ENCODE data around the gene INAFM2. TPM values are rescaled to one million over a fixed set of nuclear protein-coding genes. Genes with fewer than 3 reads are reported as not detected.

INAFM2 gene
- polyA plus RNA-seq, 2 donors = 6.4 to 7.0 TPM

DNA sequence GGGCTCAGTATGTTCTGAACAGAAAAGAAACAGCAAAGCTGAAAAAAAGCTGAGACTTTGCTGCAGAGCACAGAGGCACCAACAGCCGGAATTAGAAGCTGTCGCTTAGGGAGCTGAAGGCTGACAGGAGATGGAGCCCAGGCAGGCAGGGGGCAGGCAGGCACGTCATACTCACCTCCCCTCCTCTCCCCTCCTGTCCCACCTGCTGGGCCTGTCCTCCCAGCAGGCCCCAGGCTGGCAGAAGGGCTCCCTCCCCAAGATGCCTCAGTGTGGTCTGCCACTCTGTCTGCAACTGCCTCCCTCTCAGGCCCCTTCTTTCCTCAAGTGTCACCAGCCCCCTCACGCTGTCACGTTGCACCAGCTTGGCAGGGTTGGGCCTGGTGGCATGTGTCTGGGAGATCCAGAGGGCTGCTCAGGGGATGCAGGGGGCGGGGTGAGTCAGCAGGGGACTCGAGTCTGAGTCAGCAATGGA is 37.4 kb upstream of the INAFM2 start:
- Histone ChIP-seq H3K4me1 (ENCODE audit: control insufficient read depth in 2 of 2, insufficient read depth in 2 of 2, low read length in 1 of 2) (peaks cover 10 to 19% of the 10 kb centered on the region in 2 donors), H3K27me3 (ENCODE audit: control insufficient read depth in 1 of 2, insufficient read depth in 2 of 2, low read length in 2 of 2) (peaks cover 0 to 9% of the 10 kb centered on the region in 2 donors), H3K4me3 (ENCODE audit: low read depth in 1 of 2, low read length in 2 of 2) (no peak overlapping the region), H3K9me3 (ENCODE audit: control insufficient read depth in 2 of 2, insufficient read depth in 1 of 2, low read depth in 1 of 2, low read length in 1 of 2) (no peaks in the 10 kb centered on the region), H3K27ac (ENCODE audit: low read depth in 2 of 2, low read length in 1 of 2) (no peak overlapping the region), H3K36me3 (ENCODE audit: control insufficient read depth in 2 of 2, insufficient read depth in 2 of 2, low read length in 1 of 2) (no peaks in the 10 kb centered on the region)
- 87 to 88% methylated on average over 7 of the region's 7 CpGs for WGBS, 2 donors

GRCh38 chr15:40286794-40287193 is 36.7 kb upstream of the INAFM2 start:
- Histone ChIP-seq H3K36me3 (ENCODE audit: control insufficient read depth in 2 of 2, insufficient read depth in 2 of 2, low read length in 1 of 2) (no peaks in the 10 kb centered on the region), H3K27ac (ENCODE audit: low read depth in 2 of 2, low read length in 1 of 2) (no peak overlapping the region), H3K4me3 (ENCODE audit: low read depth in 1 of 2, low read length in 2 of 2) (no peak overlapping the region), H3K27me3 (ENCODE audit: control insufficient read depth in 1 of 2, insufficient read depth in 2 of 2, low read length in 2 of 2) (peaks cover 0 to 7% of the 10 kb centered on the region in 2 donors), H3K9me3 (ENCODE audit: control insufficient read depth in 2 of 2, insufficient read depth in 1 of 2, low read depth in 1 of 2, low read length in 1 of 2) (no peaks in the 10 kb centered on the region), H3K4me1 (ENCODE audit: control insufficient read depth in 2 of 2, insufficient read depth in 2 of 2, low read length in 1 of 2) (peaks cover 5 to 15% of the 10 kb centered on the region in 2 donors)
- WGBS, 2 donors = 81 to 84% methylated on average over 7 of the region's 7 CpGs

DNA sequence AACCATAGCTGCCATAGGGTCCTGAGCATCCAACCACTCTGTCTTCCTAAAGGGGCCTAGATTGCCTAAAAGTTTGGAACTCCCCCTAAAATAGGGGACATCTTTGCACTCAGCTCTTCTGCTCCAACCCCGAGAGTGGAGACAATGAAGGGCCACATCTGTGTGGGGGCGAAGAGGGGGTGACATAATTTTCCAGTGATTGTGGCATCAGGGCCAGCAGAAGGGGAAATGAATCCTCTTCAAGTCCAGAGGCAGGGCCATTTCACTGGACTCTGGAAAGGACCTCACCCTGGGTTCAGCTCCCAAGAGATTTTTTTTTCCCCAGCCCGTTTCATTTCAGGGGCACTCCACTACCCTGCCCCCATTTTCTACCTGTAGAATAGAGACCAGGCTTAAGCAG is 36.0 kb upstream of the INAFM2 start:
- Histone ChIP-seq H3K9me3 (ENCODE audit: control insufficient read depth in 2 of 2, insufficient read depth in 1 of 2, low read depth in 1 of 2, low read length in 1 of 2) (no peaks in the 10 kb centered on the region), H3K27me3 (ENCODE audit: control insufficient read depth in 1 of 2, insufficient read depth in 2 of 2, low read length in 2 of 2) (peaks cover 0 to 7% of the 10 kb centered on the region in 2 donors), H3K27ac (ENCODE audit: low read depth in 2 of 2, low read length in 1 of 2) (no peak overlapping the region)

DNA sequence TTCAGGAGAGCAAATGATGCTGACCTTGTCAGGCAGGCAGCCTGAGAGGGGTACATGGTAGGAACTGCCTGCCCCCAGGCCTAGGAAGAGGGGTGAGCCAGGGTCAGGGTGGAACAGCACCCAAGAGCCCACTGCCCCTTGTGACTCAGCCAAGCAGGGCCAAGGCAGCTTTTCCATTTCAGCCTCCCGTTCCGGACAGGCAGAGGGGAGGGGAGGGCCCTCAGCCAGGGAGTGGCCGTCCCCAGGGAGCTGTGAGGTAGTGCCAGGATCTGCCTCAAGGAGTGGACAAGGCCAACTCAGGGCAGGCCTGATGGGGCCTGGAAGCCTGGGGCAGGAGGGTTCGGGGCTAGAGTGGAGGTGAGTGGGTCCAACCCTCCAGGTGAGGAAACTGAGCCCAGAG is 35.5 kb upstream of the INAFM2 start:
- H3K27ac ChIP-seq (ENCODE audit: low read depth in 2 of 2, low read length in 1 of 2) = no peak overlapping the region
- H3K36me3 ChIP-seq (ENCODE audit: control insufficient read depth in 2 of 2, insufficient read depth in 2 of 2, low read length in 1 of 2) = no peaks in the 10 kb centered on the region
- no peak overlapping the region for H3K4me3 ChIP-seq (ENCODE audit: low read depth in 1 of 2, low read length in 2 of 2)
- 81 to 85% methylated on average over 4 of the region's 4 CpGs for WGBS, 2 donors
- no peaks in the 10 kb centered on the region for H3K9me3 ChIP-seq (ENCODE audit: control insufficient read depth in 2 of 2, insufficient read depth in 1 of 2, low read depth in 1 of 2, low read length in 1 of 2)
- peaks cover 0 to 7% of the 10 kb centered on the region in 2 donors for H3K27me3 ChIP-seq (ENCODE audit: control insufficient read depth in 1 of 2, insufficient read depth in 2 of 2, low read length in 2 of 2)
- peaks cover 0 to 5% of the 10 kb centered on the region in 2 donors for H3K4me1 ChIP-seq (ENCODE audit: control insufficient read depth in 2 of 2, insufficient read depth in 2 of 2, low read length in 1 of 2)

More for the DNA sequence above, 36.0 kb upstream of the INAFM2 start:
- Histone ChIP-seq H3K36me3 (ENCODE audit: control insufficient read depth in 2 of 2, insufficient read depth in 2 of 2, low read length in 1 of 2) (no peaks in the 10 kb centered on the region), H3K4me3 (ENCODE audit: low read depth in 1 of 2, low read length in 2 of 2) (no peak overlapping the region), H3K4me1 (ENCODE audit: control insufficient read depth in 2 of 2, insufficient read depth in 2 of 2, low read length in 1 of 2) (peaks cover 0 to 9% of the 10 kb centered on the region in 2 donors)
- 89 to 92% methylated on average over 3 of the region's 3 CpGs for WGBS, 2 donors

- WGBS, 2 donors = 61 to 69% methylated on average over 6 of the region's 6 CpGs
- no peaks in the 10 kb centered on the region for H3K9me3 ChIP-seq (ENCODE audit: control insufficient read depth in 2 of 2, insufficient read depth in 1 of 2, low read depth in 1 of 2, low read length in 1 of 2)
- no peak overlapping the region for H3K27ac ChIP-seq (ENCODE audit: low read depth in 2 of 2, low read length in 1 of 2)
- no peaks in the 10 kb centered on the region for H3K27me3 ChIP-seq (ENCODE audit: control insufficient read depth in 1 of 2, insufficient read depth in 2 of 2, low read length in 2 of 2)
- no peak overlapping the region for H3K4me3 ChIP-seq (ENCODE audit: low read depth in 1 of 2, low read length in 2 of 2)
- no peaks in the 10 kb centered on the region for H3K36me3 ChIP-seq (ENCODE audit: control insufficient read depth in 2 of 2, insufficient read depth in 2 of 2, low read length in 1 of 2)
- peaks cover 0 to 3% of the 10 kb centered on the region in 2 donors for H3K4me1 ChIP-seq (ENCODE audit: control insufficient read depth in 2 of 2, insufficient read depth in 2 of 2, low read length in 1 of 2)
Measured at GRCh38 chr15:40289140-40289775, 34.2 kb upstream of the INAFM2 start.

DNA sequence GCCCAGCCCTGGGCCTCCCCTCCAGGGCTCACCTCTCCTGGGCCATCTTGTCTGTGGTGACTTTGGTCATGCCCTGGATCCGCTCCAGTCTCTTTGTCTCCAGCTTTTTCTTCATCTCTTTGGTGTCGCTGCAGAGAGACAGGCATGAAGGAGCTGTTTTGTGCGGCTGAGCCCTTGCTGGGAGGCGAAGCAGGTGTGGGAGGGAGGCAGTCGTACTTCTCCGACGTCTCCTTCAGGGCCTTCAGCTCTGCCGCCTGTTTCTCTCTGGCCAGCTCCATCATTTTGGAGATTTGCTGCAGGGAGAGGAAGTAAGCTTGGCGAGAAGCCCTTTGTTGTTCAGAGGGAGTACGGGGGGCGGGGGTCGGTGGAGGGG is 33.0 kb upstream of the INAFM2 start:
- Histone ChIP-seq H3K36me3 (ENCODE audit: control insufficient read depth in 2 of 2, insufficient read depth in 2 of 2, low read length in 1 of 2) (no peaks in the 10 kb centered on the region), H3K9me3 (ENCODE audit: control insufficient read depth in 2 of 2, insufficient read depth in 1 of 2, low read depth in 1 of 2, low read length in 1 of 2) (no peaks in the 10 kb centered on the region), H3K27me3 (ENCODE audit: control insufficient read depth in 1 of 2, insufficient read depth in 2 of 2, low read length in 2 of 2) (no peaks in the 10 kb centered on the region), H3K4me3 (ENCODE audit: low read depth in 1 of 2, low read length in 2 of 2) (no peak overlapping the region), H3K4me1 (ENCODE audit: control insufficient read depth in 2 of 2, insufficient read depth in 2 of 2, low read length in 1 of 2) (peaks cover 0 to 3% of the 10 kb centered on the region in 2 donors), H3K27ac (ENCODE audit: low read depth in 2 of 2, low read length in 1 of 2) (no peak overlapping the region)
- 42 to 45% methylated on average over 12 of the region's 12 CpGs for WGBS, 2 donors

GRCh38 chr15:40290918-40291574 is 32.4 kb upstream of the INAFM2 start:
- 20% methylated on average over 47 to 68 of the region's 68 CpGs for WGBS, 2 donors
- Histone ChIP-seq H3K27me3 (ENCODE audit: control insufficient read depth in 1 of 2, insufficient read depth in 2 of 2, low read length in 2 of 2) (no peaks in the 10 kb centered on the region), H3K9me3 (ENCODE audit: control insufficient read depth in 2 of 2, insufficient read depth in 1 of 2, low read depth in 1 of 2, low read length in 1 of 2) (no peaks in the 10 kb centered on the region), H3K36me3 (ENCODE audit: control insufficient read depth in 2 of 2, insufficient read depth in 2 of 2, low read length in 1 of 2) (no peaks in the 10 kb centered on the region), H3K27ac (ENCODE audit: low read depth in 2 of 2, low read length in 1 of 2) (no peak overlapping the region), H3K4me1 (ENCODE audit: control insufficient read depth in 2 of 2, insufficient read depth in 2 of 2, low read length in 1 of 2) (peaks cover 0 to 3% of the 10 kb centered on the region in 2 donors), H3K4me3 (ENCODE audit: low read depth in 1 of 2, low read length in 2 of 2) (peak overlapping the region; percentile 24 to 26)

DNA sequence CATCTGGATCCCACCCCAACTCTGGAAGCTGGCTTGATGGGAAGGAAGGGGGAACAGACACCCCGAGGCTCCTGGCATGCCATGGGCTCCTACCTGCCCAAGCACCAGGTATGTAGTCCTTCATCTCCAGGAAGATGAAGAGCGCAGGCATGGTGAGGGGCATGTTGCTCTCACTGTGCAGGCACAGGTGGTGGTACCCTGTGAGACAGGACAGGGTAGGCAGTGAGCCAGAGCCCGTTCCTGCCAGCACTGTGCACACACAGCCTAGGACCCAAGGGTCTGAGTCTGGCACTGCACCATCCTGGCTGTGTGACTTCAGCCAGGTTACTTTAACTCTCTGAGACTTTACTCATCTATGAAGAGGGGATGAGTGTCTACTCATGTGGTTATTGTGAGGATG is 31.2 kb upstream of the INAFM2 start:
- Histone ChIP-seq H3K27ac (ENCODE audit: low read depth in 2 of 2, low read length in 1 of 2) (no peak overlapping the region), H3K4me1 (ENCODE audit: control insufficient read depth in 2 of 2, insufficient read depth in 2 of 2, low read length in 1 of 2) (peaks cover 0 to 3% of the 10 kb centered on the region in 2 donors), H3K36me3 (ENCODE audit: control insufficient read depth in 2 of 2, insufficient read depth in 2 of 2, low read length in 1 of 2) (no peaks in the 10 kb centered on the region), H3K27me3 (ENCODE audit: control insufficient read depth in 1 of 2, insufficient read depth in 2 of 2, low read length in 2 of 2) (no peaks in the 10 kb centered on the region), H3K9me3 (ENCODE audit: control insufficient read depth in 2 of 2, insufficient read depth in 1 of 2, low read depth in 1 of 2, low read length in 1 of 2) (no peaks in the 10 kb centered on the region), H3K4me3 (ENCODE audit: low read depth in 1 of 2, low read length in 2 of 2) (no peak overlapping the region)
- WGBS, 2 donors = 80 to 83% methylated on average over 3 of the region's 3 CpGs

- Histone ChIP-seq H3K9me3 (ENCODE audit: control insufficient read depth in 2 of 2, insufficient read depth in 1 of 2, low read depth in 1 of 2, low read length in 1 of 2) (no peaks in the 10 kb centered on the region), H3K27me3 (ENCODE audit: control insufficient read depth in 1 of 2, insufficient read depth in 2 of 2, low read length in 2 of 2) (no peaks in the 10 kb centered on the region), H3K36me3 (ENCODE audit: control insufficient read depth in 2 of 2, insufficient read depth in 2 of 2, low read length in 1 of 2) (no peaks in the 10 kb centered on the region), H3K4me3 (ENCODE audit: low read depth in 1 of 2, low read length in 2 of 2) (no peak overlapping the region), H3K27ac (ENCODE audit: low read depth in 2 of 2, low read length in 1 of 2) (no peak overlapping the region), H3K4me1 (ENCODE audit: control insufficient read depth in 2 of 2, insufficient read depth in 2 of 2, low read length in 1 of 2) (peaks cover 0 to 3% of the 10 kb centered on the region in 2 donors)
Measured at GRCh38 chr15:40293006-40293405, 30.5 kb upstream of the INAFM2 start.

All from esophagus (tissue), 2 donors.